Liver (tissue), 9 donors: ENCODE data around the gene RHOG. TPM values are rescaled to one million over a fixed set of nuclear protein-coding genes. Genes with fewer than 3 reads are reported as not detected.
A peak's percentile ranks its signal among the peaks of the same experiment; 100 is the strongest.
"Not testable (repeated sequence)": the region's sequence is repeated elsewhere in the genome, so short reads cannot be mapped to it uniquely, and the experiment has no call there.

ENCODE experiments used
- DNase-seq: peaks from one replicate; pipeline ENCODE4 v3.0.0-alpha.2; 2017; ENCODE audit warnings: low spot score
- H3K27ac ChIP-seq, 2 donors: one replicate each; pipeline ENCODE4 v1.7.0; 2013; ENCODE audit warnings: inconsistent platforms in 2 of 2, low read length in 2 of 2, control low read depth in 1 of 2, low read depth in 1 of 2, mild to moderate bottlenecking in 1 of 2
- H3K27me3 ChIP-seq, 4 donors: one replicate each; pipeline versions ENCODE4 v1.6.1 to v1.7.0; 2013; ENCODE audit warnings: low read length in 3 of 4, inconsistent platforms in 1 of 4, mild to moderate bottlenecking in 1 of 4, moderate library complexity in 1 of 4; ENCODE audit not compliant: control insufficient read depth in 4 of 4, insufficient read depth in 4 of 4
- H3K36me3 ChIP-seq, 4 donors: one replicate each; pipeline versions ENCODE4 v1.6.1 to v1.7.0; 2013; ENCODE audit warnings: low read length in 3 of 4, mild to moderate bottlenecking in 3 of 4, low read depth in 1 of 4, moderate library complexity in 1 of 4; ENCODE audit not compliant: control insufficient read depth in 4 of 4, insufficient read depth in 3 of 4
- H3K4me1 ChIP-seq, 4 donors: one replicate each; pipeline versions ENCODE4 v1.6.1 to v1.7.0; 2013; ENCODE audit warnings: low read length in 3 of 4, mild to moderate bottlenecking in 3 of 4, moderate library complexity in 1 of 4; ENCODE audit not compliant: control insufficient read depth in 4 of 4, insufficient read depth in 4 of 4
- H3K4me3 ChIP-seq, 3 donors: one replicate each; pipeline versions ENCODE4 v1.6.1 to v1.7.0; 2013; ENCODE audit warnings: low read length in 3 of 3, control low read depth in 1 of 3, low read depth in 1 of 3, mild to moderate bottlenecking in 1 of 3
- H3K9ac ChIP-seq, 2 donors: one replicate each; pipeline ENCODE4 v1.7.0; 2013; ENCODE audit warnings: low read length in 2 of 2, mild to moderate bottlenecking in 2 of 2, moderate library complexity in 2 of 2, control low read depth in 1 of 2, low read depth in 1 of 2
- H3K9me3 ChIP-seq, 4 donors: one replicate each; pipeline versions ENCODE4 v1.6.1 to v1.7.0; 2013; ENCODE audit warnings: low read length in 3 of 4; ENCODE audit not compliant: control insufficient read depth in 4 of 4
- CTCF ChIP-seq: fragments of 150-350 bp; IDR thresholded peaks from 2 replicates; pipeline ENCODE4 v1.5.1; 2017; ENCODE audit warnings: improper control_type of control experiment, low read depth, low read length; ENCODE audit not compliant: missing input control
- EGR1 ChIP-seq, 2 donors: IDR thresholded peaks; 2 replicates each; pipeline ENCODE4 v1.6.1; 2016 to 2018; ENCODE audit warnings: antibody characterized with exemption in 2 of 2, low read depth in 2 of 2
- GABPA ChIP-seq, 2 donors: IDR thresholded peaks in 1 of 2; conservative IDR thresholded peaks in 1 of 2; 2 replicates each; pipeline ENCODE4 v1.6.1; 2016; ENCODE audit warnings: antibody characterized with exemption in 2 of 2, mild to moderate bottlenecking in 1 of 2, moderate library complexity in 1 of 2
- HNF4A ChIP-seq, 2 donors: conservative IDR thresholded peaks; 2 replicates each; pipeline ENCODE4 v1.6.1; 2016; ENCODE audit warnings: antibody characterized with exemption in 2 of 2, mild to moderate bottlenecking in 2 of 2
- JUND ChIP-seq, 2 donors: IDR thresholded peaks; 2 replicates each; pipeline ENCODE4 v1.6.1; 2016; ENCODE audit warnings: antibody characterized with exemption in 2 of 2
- MAX ChIP-seq: IDR thresholded peaks from 2 replicates; pipeline ENCODE4 v1.6.1; 2016; ENCODE audit warnings: antibody characterized with exemption
- NR2F2 ChIP-seq: IDR thresholded peaks from 2 replicates; pipeline ENCODE4 v1.6.1; 2016; ENCODE audit warnings: antibody characterized with exemption
- RAD21 ChIP-seq, 2 donors: IDR thresholded peaks; 2 replicates each; pipeline ENCODE4 v1.6.1; 2016; ENCODE audit warnings: antibody characterized with exemption in 2 of 2, mild to moderate bottlenecking in 2 of 2
- REST ChIP-seq: IDR thresholded peaks from 2 replicates; pipeline ENCODE4 v1.6.1; 2016; ENCODE audit warnings: antibody characterized with exemption, mild to moderate bottlenecking
- RXRA ChIP-seq, 2 donors: IDR thresholded peaks; 2 replicates each; pipeline ENCODE4 v1.6.1; 2017 to 2018; ENCODE audit warnings: antibody characterized with exemption in 2 of 2, mild to moderate bottlenecking in 1 of 2
- SP1 ChIP-seq: IDR thresholded peaks from 2 replicates; pipeline ENCODE4 v1.6.1; 2018; ENCODE audit warnings: antibody characterized with exemption, mild to moderate bottlenecking
- TAF1 ChIP-seq: conservative IDR thresholded peaks from 2 replicates; pipeline ENCODE4 v1.6.1; 2016; ENCODE audit warnings: antibody characterized with exemption, mild to moderate bottlenecking
- YY1 ChIP-seq: IDR thresholded peaks from 2 replicates; pipeline ENCODE4 v1.6.1; 2016; ENCODE audit warnings: antibody characterized with exemption, mild to moderate bottlenecking
- ZBTB33 ChIP-seq: IDR thresholded peaks from 2 replicates; pipeline ENCODE4 v1.6.1; 2016; ENCODE audit warnings: antibody characterized with exemption
- WGBS: extraction: QIAGEN DNeasy Blood & Tissue Kit; methylation state at CpG from one replicate; pipeline ENCODE4 v1.1.7; 2013; 5-methylcytosine and 5-hydroxymethylcytosine counted together
- polyA plus RNA-seq, 2 donors: library from polyadenylated mRNA; stranded (reverse) in 1 of 2; unstranded in 1 of 2; fragments of 200-250 nt in 1 of 2; fragments of >200 nt in 1 of 2; fragmentation: Nextera tagmentation in 1 of 2; extraction: Ambion mirVana in 1 of 2; gene quantifications; one replicate each; pipeline versions ENCODE4 v1.2.1 to v1.2.3, GENCODE V29; 2013 to 2015
- total RNA-seq, 2 donors: library from RNA; depleted of rRNA; stranded (reverse); fragments of >200 nt; gene quantifications; one replicate each; pipeline ENCODE4 v1.2.3, GENCODE V29; 2014
- donor health status: healthy.
- donor health status: healthy.
- donor health status: healthy.
- donor health status: healthy.
- donor health status: healthy.

RHOG gene
- total and polyA plus RNA-seq, 4 donors, result 7.4 to 32.9 (median 17.8) TPM

- not testable (repeated sequence) for H3K4me3 ChIP-seq, DNase-seq, H3K27me3 ChIP-seq, H3K9ac ChIP-seq, H3K36me3 ChIP-seq, H3K9me3 ChIP-seq
- Histone ChIP-seq H3K27ac (peak overlapping the region in 1 of 2 donors; percentile 16), H3K4me1 (peaks cover 28 to 63% (median 33%) of the 10 kb centered on the region in 4 donors)
- TF ChIP-seq RXRA (IDR thresholded peaks at IDR 0.05), result peak in 1 of 2 donors; percentile 6
- 84% methylated on average over 4 of the region's 4 CpGs for WGBS
Measured at GRCh38 chr11:3860898-3861393, 20.2 kb upstream of the RHOG start.

GRCh38 chr11:3860375-3860774 is 19.6 kb upstream of the RHOG start:
- H3K4me3 ChIP-seq, result no peak overlapping the region
- no peaks in the 10 kb centered on the region for H3K27me3 ChIP-seq
- TF ChIP-seq HNF4A (conservative IDR thresholded peaks at IDR 0.05) (no peak), GABPA (IDR thresholded peaks at IDR 0.05 in 1 of 2, conservative IDR thresholded peaks at IDR 0.05 in 1 of 2) (no peak), REST (no peak), YY1 (no peak), ZBTB33 (no peak), NR2F2 (no peak), JUND (IDR thresholded peaks at IDR 0.05) (no peak), TAF1 (no peak), SP1 (no peak), CTCF (no peak), EGR1 (IDR thresholded peaks at IDR 0.05; ENCODE audit: low read depth in 2 of 2) (no peak), RAD21 (IDR thresholded peaks at IDR 0.05) (no peak), MAX (no peak)
- H3K36me3 ChIP-seq, result no peaks in the 10 kb centered on the region
- peak overlapping the region in 1 of 2 donors; percentile 16 for H3K27ac ChIP-seq
- peaks cover 22 to 57% (median 29%) of the 10 kb centered on the region in 4 donors for H3K4me1 ChIP-seq
- no peaks in the 10 kb centered on the region for H3K9me3 ChIP-seq
- no peak overlapping the region for H3K9ac ChIP-seq
- DNase-seq, result no peak
- WGBS, result 94% methylated on average over 2 of the region's 2 CpGs
